OCI-LY3 (cell line): ENCODE results near the gene RFC2.

Experiments used
- EZH2phosphoT487 ChIP-seq: fragments of 200-600 bp; shearing (Covaris generic); IDR thresholded peaks from 2 replicates; pipeline ENCODE4 v1.6.1; 2018; ENCODE audit warnings: antibody characterized with exemption, mixed run types, low read depth
- TF ChIP-seq, protein P1 (sequence below): fragments of 200-600, 300-600 bp; sonication (generic); IDR thresholded peaks from 2 replicates; pipeline ENCODE4 v1.5.1; 2014; ENCODE audit warnings: antibody characterized with exemption, low read length, low read depth

DNA sequence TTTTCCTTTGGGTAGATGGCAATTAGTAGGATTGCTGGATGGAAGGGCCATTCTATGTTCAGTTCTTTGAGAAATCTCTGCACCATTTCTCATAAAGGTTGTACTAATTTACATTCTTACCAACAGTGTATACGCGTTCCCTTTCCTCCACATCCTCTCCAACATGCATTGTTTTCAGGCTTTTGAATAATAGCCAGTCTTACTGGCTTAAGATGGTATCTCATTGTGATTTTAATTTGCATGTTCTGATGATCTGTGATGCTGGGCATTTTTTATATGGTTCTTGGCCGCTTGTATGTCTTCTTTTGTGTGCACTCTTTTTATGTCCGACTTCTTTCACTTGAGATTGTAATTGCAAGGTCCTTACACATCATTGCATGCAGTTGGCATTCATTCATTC is 46.7 kb upstream of the RFC2 start:
- TF ChIP-seq, protein P1, sequence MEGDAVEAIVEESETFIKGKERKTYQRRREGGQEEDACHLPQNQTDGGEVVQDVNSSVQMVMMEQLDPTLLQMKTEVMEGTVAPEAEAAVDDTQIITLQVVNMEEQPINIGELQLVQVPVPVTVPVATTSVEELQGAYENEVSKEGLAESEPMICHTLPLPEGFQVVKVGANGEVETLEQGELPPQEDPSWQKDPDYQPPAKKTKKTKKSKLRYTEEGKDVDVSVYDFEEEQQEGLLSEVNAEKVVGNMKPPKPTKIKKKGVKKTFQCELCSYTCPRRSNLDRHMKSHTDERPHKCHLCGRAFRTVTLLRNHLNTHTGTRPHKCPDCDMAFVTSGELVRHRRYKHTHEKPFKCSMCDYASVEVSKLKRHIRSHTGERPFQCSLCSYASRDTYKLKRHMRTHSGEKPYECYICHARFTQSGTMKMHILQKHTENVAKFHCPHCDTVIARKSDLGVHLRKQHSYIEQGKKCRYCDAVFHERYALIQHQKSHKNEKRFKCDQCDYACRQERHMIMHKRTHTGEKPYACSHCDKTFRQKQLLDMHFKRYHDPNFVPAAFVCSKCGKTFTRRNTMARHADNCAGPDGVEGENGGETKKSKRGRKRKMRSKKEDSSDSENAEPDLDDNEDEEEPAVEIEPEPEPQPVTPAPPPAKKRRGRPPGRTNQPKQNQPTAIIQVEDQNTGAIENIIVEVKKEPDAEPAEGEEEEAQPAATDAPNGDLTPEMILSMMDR, result no peak
- no peak for TF ChIP-seq EZH2phosphoT487
